Neural cell (in vitro differentiated cells): ENCODE data around the gene MUSK. TPM values are rescaled to one million over a fixed set of nuclear protein-coding genes. Genes with fewer than 3 reads are reported as not detected.

ENCODE experiments used
- H2AFZ ChIP-seq: fragments of 200-600, 300-800 bp; sonication (generic), shearing (Covaris generic); 2 replicates; pipeline ENCODE4 v1.6.0; 2014; ENCODE audit warnings: low read depth, mild to moderate bottlenecking, antibody characterized with exemption, low read length, moderate library complexity
- H3F3A ChIP-seq: fragments of 200-600 bp; shearing (Covaris generic); 2 replicates; pipeline ENCODE4 v1.6.1; 2016; ENCODE audit warnings: mild to moderate bottlenecking, moderate library complexity, mixed read lengths, antibody characterized with exemption, low read length; ENCODE audit not compliant: insufficient read depth, poor library complexity, severe bottlenecking
- H3K27ac ChIP-seq: fragments of 200-600, 300-800 bp; sonication (generic), shearing (Covaris generic); 2 replicates; pipeline ENCODE4 v1.5.1; 2014; ENCODE audit warnings: mild to moderate bottlenecking, low read length, moderate library complexity
- H3K27me3 ChIP-seq: fragments of 300-800, 200-600 bp; sonication (generic), shearing (Covaris generic); 2 replicates; pipeline ENCODE4 v1.6.0; 2014; ENCODE audit warnings: mild to moderate bottlenecking, low read depth, low read length, moderate library complexity; ENCODE audit not compliant: insufficient read depth
- H3K36me3 ChIP-seq: fragments of 300-800, 200-600 bp; sonication (generic), shearing (Covaris generic); 2 replicates; pipeline ENCODE4 v1.5.1; 2014; ENCODE audit warnings: mild to moderate bottlenecking, antibody characterized with exemption, low read length, moderate library complexity; ENCODE audit not compliant: insufficient read depth
- H3K4me2 ChIP-seq: fragments of 300-800, 200-600 bp; sonication (generic), shearing (Covaris generic); 2 replicates; pipeline ENCODE4 v1.6.0; 2014; ENCODE audit warnings: mild to moderate bottlenecking, low read length
- H3K4me3 ChIP-seq: fragments of 300-800, 200-600 bp; sonication (generic), shearing (Covaris generic); 2 replicates; pipeline ENCODE4 v1.5.1; 2014; ENCODE audit warnings: mild to moderate bottlenecking, low read length, moderate library complexity
- H3K79me2 ChIP-seq: fragments of 200-600 bp; shearing (Covaris generic); replicated peaks from 2 replicates; pipeline ENCODE4 v1.6.0; 2014; ENCODE audit warnings: mild to moderate bottlenecking, low read length, moderate library complexity; ENCODE audit not compliant: insufficient read depth
- H3K9ac ChIP-seq: fragments of 300-800, 200-600 bp; sonication (generic), shearing (Covaris generic); 2 replicates; pipeline ENCODE4 v1.6.1; 2016; ENCODE audit warnings: mild to moderate bottlenecking, low read length, mixed read lengths
- H3K9me2 ChIP-seq: fragments of 200-600 bp; shearing (Covaris generic); 2 replicates; pipeline ENCODE4 v1.6.1; 2016; ENCODE audit warnings: mild to moderate bottlenecking, low read length, mixed read lengths; ENCODE audit not compliant: insufficient read depth
- H3K9me3 ChIP-seq: fragments of 200-600, 300-800 bp; sonication (generic), shearing (Covaris generic); 2 replicates; pipeline ENCODE4 v1.6.1; 2016; ENCODE audit warnings: mild to moderate bottlenecking, mixed run types, low read length, moderate library complexity, mixed read lengths
- H4K20me1 ChIP-seq: fragments of 200-600 bp; shearing (Covaris generic); 2 replicates; pipeline ENCODE4 v1.6.1; 2016; ENCODE audit warnings: mild to moderate bottlenecking, mixed run types; ENCODE audit not compliant: insufficient read depth
- EP300 ChIP-seq: fragments of 450-650 bp; conservative IDR thresholded peaks from 2 replicates; pipeline ENCODE4 v1.6.1; 2014; ENCODE audit warnings: antibody characterized with exemption, mild to moderate bottlenecking, moderate library complexity; ENCODE audit not compliant: poor library complexity, severe bottlenecking
- EZH2 ChIP-seq: fragments of 200-600, 300-800 bp; shearing (Covaris generic), sonication (generic); IDR thresholded peaks from 2 replicates; pipeline ENCODE4 v1.6.1; 2014; ENCODE audit warnings: antibody characterized with exemption, low read length, borderline replicate concordance, mild to moderate bottlenecking; ENCODE audit not compliant: insufficient read depth, poor library complexity, severe bottlenecking
- MXI1 ChIP-seq: fragments of 450-650 bp; conservative IDR thresholded peaks from 2 replicates; pipeline ENCODE4 v1.6.1; 2014; ENCODE audit warnings: antibody characterized with exemption, mild to moderate bottlenecking; ENCODE audit not compliant: poor library complexity, severe bottlenecking
- POLR2AphosphoS5 ChIP-seq: IDR thresholded peaks from 2 replicates; pipeline ENCODE4 v1.6.1; 2012
- RAD21 ChIP-seq: fragments of 450-650 bp; conservative IDR thresholded peaks from 2 replicates; pipeline ENCODE4 v1.6.1; 2014; ENCODE audit warnings: antibody characterized with exemption, mild to moderate bottlenecking, moderate library complexity
- SMC3 ChIP-seq: fragments of 450-650 bp; conservative IDR thresholded peaks from 2 replicates; pipeline ENCODE4 v1.6.1; 2014; ENCODE audit warnings: antibody characterized with exemption, mild to moderate bottlenecking, moderate library complexity; ENCODE audit not compliant: poor library complexity
- TAF1 ChIP-seq: IDR thresholded peaks from 2 replicates; pipeline ENCODE4 v1.6.1; 2012; ENCODE audit warnings: low read depth
- polyA plus RNA-seq: library from polyadenylated mRNA; depleted of rRNA; stranded (reverse); fragments of >200 nt; gene quantifications from 2 replicates; pipeline ENCODE4 v1.2.3, GENCODE V29; 2014
- TF ChIP-seq, protein P1 (sequence below): fragments of 450-650 bp; IDR thresholded peaks from 2 replicates; pipeline ENCODE4 v1.5.1; 2014; ENCODE audit warnings: antibody characterized with exemption, mild to moderate bottlenecking, moderate library complexity; ENCODE audit not compliant: poor library complexity, severe bottlenecking
- TF ChIP-seq, protein P2 (sequence below): IDR thresholded peaks from 2 replicates; pipeline ENCODE4 v1.6.1; 2012; ENCODE audit warnings: borderline replicate concordance

MUSK gene
- polyA plus RNA-seq, 1 donor from 2014 or later: not detected

DNA sequence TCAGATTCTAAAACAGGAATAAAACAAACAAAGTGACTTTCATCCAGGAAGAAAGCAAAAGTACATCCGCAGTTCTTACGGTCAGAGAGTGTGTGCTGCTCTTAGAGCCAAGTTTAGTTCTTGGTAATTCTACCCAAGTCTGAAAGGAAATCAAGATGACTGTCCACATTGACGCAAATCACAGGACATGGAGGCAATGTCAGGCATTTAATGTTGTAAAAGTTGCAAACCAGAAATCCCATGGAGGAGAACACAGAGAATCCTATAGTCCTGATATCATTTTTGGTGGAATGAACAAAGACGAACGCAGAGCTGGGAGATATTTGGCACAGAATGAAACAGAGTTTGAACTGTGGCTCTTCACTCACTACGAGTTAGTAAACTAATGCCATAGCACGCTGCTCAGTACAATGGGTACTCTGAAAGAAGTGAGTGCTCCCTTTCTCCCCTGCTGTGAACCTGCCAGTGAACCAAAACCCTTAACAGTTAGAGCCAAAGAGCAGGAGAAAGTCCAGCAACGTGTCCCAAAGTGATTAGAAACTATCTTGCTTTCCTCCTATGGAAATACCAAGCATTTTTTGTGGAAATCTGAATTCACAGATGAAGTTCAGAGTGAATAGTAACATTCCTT is 74.3 kb downstream of the MUSK start:
- no peaks in the 10 kb centered on the region for H4K20me1 ChIP-seq
- H3K9ac ChIP-seq: no peak overlapping the region
- H3F3A ChIP-seq: no peaks in the 10 kb centered on the region
- no peak overlapping the region for H3K4me2 ChIP-seq
- H3K27me3 ChIP-seq: no peaks in the 10 kb centered on the region
- H3K9me2 ChIP-seq: no peaks in the 10 kb centered on the region
- H3K36me3 ChIP-seq: no peaks in the 10 kb centered on the region
- no peak overlapping the region for H2AFZ ChIP-seq
- H3K4me3 ChIP-seq: no peak overlapping the region
- H3K27ac ChIP-seq: no peak overlapping the region
- H3K79me2 ChIP-seq: no peaks in the 10 kb centered on the region
- TF ChIP-seq, protein P1, sequence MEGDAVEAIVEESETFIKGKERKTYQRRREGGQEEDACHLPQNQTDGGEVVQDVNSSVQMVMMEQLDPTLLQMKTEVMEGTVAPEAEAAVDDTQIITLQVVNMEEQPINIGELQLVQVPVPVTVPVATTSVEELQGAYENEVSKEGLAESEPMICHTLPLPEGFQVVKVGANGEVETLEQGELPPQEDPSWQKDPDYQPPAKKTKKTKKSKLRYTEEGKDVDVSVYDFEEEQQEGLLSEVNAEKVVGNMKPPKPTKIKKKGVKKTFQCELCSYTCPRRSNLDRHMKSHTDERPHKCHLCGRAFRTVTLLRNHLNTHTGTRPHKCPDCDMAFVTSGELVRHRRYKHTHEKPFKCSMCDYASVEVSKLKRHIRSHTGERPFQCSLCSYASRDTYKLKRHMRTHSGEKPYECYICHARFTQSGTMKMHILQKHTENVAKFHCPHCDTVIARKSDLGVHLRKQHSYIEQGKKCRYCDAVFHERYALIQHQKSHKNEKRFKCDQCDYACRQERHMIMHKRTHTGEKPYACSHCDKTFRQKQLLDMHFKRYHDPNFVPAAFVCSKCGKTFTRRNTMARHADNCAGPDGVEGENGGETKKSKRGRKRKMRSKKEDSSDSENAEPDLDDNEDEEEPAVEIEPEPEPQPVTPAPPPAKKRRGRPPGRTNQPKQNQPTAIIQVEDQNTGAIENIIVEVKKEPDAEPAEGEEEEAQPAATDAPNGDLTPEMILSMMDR: no peak
- TF ChIP-seq EZH2: no peak
- no peak for TF ChIP-seq RAD21
- TF ChIP-seq, protein P2, sequence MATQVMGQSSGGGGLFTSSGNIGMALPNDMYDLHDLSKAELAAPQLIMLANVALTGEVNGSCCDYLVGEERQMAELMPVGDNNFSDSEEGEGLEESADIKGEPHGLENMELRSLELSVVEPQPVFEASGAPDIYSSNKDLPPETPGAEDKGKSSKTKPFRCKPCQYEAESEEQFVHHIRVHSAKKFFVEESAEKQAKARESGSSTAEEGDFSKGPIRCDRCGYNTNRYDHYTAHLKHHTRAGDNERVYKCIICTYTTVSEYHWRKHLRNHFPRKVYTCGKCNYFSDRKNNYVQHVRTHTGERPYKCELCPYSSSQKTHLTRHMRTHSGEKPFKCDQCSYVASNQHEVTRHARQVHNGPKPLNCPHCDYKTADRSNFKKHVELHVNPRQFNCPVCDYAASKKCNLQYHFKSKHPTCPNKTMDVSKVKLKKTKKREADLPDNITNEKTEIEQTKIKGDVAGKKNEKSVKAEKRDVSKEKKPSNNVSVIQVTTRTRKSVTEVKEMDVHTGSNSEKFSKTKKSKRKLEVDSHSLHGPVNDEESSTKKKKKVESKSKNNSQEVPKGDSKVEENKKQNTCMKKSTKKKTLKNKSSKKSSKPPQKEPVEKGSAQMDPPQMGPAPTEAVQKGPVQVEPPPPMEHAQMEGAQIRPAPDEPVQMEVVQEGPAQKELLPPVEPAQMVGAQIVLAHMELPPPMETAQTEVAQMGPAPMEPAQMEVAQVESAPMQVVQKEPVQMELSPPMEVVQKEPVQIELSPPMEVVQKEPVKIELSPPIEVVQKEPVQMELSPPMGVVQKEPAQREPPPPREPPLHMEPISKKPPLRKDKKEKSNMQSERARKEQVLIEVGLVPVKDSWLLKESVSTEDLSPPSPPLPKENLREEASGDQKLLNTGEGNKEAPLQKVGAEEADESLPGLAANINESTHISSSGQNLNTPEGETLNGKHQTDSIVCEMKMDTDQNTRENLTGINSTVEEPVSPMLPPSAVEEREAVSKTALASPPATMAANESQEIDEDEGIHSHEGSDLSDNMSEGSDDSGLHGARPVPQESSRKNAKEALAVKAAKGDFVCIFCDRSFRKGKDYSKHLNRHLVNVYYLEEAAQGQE: no peak
- TF ChIP-seq SMC3: no peak
- TF ChIP-seq POLR2AphosphoS5: no peak
- no peak for TF ChIP-seq EP300
- TF ChIP-seq TAF1: no peak
- TF ChIP-seq MXI1: no peak
- no peaks in the 10 kb centered on the region for H3K9me3 ChIP-seq

DNA sequence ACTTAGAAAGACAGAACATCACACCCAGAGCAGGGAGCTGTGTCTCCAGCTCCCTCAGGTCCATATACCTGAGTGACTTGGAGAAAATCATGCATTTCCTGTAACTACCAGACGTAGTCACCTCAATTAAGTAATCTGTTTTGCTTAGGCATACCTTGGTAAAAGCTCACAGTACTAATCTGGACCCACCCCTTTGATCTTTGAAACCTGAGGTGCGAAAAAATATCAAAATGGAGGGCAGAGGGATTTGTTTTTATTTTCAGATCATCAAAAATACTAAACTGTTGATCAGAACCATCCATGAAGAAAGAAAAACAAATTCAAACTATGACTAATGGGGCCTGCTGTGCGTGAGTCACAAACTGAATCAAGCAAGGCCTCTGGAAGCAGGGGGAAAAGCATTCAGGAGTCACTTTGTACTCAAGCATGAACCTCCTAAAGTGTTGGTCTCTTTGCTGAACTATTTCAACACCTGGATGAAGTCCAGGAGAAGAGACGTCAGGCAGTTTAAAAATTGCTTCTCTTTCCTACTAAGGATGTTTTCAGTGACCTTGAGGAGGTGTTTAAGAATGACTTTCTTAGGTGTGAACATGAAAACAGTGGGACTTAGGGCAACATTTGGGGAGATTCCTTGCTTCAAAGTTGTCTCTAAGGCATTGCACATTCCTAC is 76.3 kb downstream of the MUSK start:
- Histone ChIP-seq H3K9ac (no peak overlapping the region), H3K79me2 (no peaks in the 10 kb centered on the region), H3K4me2 (no peak overlapping the region), H3K27me3 (no peaks in the 10 kb centered on the region), H4K20me1 (no peaks in the 10 kb centered on the region), H3K9me2 (no peaks in the 10 kb centered on the region), H3K27ac (no peak overlapping the region), H3K36me3 (no peaks in the 10 kb centered on the region), H3K9me3 (no peaks in the 10 kb centered on the region), H3F3A (no peaks in the 10 kb centered on the region), H3K4me3 (no peak overlapping the region), H2AFZ (no peak overlapping the region)
- TF ChIP-seq EP300 (no peak), MXI1 (no peak), EZH2 (no peak), SMC3 (no peak), POLR2AphosphoS5 (no peak), RAD21 (no peak), TAF1 (no peak)
- TF ChIP-seq, protein P2: no peak
- TF ChIP-seq, protein P1: no peak
